HG02870 (cell line): Measurements from ENCODE around the gene CTDSPL.
A peak's percentile ranks its signal among the peaks of the same experiment; 100 is the strongest.

Experiments
- ATAC-seq: cut with Tn5 transposase; IDR thresholded peaks from one replicate; pipeline ENCODE4 v1.9.1; 2021; ENCODE audit warnings: mild to moderate bottlenecking, moderate library complexity; ENCODE audit not compliant: unreplicated experiment

CTDSPL gene

DNA sequence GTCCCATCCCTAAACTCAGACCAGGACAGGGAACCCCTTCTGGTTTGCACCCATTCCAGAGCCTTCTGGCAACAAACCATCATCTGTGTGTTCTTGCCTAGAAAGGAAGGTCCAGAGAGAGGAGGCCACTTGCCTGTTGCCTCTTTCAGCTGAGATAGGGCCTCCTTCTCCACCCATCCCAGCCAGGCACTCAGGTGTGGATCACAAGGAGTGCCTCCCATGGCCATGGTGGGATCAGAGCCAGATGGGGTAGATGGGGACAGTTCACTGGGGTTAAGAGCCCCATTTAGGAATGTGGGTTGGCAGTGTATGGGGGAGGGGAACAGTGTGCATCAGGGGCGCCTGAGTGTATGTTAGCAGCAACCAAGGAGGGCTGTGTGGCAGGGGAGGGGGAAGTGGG lies 8.9 kb upstream of the CTDSPL start:
- no peak for ATAC-seq

GRCh38 chr3:37853691-37854413 lies 7.8 kb upstream of the CTDSPL start:
- no peak for ATAC-seq

DNA sequence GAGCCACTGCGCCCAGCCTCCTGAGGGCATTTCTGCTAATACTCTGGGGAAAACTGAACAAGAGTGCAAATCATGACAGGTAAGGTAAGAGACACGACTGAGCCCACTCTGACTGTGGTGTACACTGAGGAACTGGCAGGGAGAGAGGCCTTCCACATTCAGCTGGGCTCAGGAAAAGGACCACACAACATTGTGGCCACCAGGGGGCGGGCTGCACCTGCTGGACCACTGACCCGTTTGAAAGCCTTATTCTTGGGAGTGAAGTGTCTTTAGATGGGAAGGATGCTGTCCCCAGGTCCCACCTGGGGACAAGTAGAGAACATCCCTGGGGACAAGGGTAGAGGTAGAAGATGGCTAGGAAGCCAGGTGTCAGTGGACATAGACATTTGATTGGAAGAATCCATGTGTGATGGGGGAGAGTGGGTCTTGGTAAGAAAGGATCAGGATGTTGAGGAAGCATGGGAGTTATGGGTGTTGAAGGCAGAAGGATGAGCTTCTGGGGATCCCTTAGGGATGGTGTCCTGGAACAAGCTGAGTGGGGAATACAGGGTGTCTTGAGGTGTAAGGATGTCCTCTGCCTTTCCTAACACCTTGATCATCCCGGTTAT lies 6.2 kb upstream of the CTDSPL start:
- ATAC-seq = peak; percentile 44

- ATAC-seq = no peak
These were observed 5.3 kb upstream of the CTDSPL start for GRCh38 chr3:37856381-37856780.

- no peak for ATAC-seq
These were observed 2.9 kb upstream of the CTDSPL start for GRCh38 chr3:37858742-37859141.

GRCh38 chr3:37859354-37859753 lies 2.3 kb upstream of the CTDSPL start:
- no peak for ATAC-seq

GRCh38 chr3:37859908-37860199 lies 1.8 kb upstream of the CTDSPL start:
- no peak for ATAC-seq

GRCh38 chr3:37862219-37862902 lies 681 bp downstream of the CTDSPL start:
- ATAC-seq = no peak

DNA sequence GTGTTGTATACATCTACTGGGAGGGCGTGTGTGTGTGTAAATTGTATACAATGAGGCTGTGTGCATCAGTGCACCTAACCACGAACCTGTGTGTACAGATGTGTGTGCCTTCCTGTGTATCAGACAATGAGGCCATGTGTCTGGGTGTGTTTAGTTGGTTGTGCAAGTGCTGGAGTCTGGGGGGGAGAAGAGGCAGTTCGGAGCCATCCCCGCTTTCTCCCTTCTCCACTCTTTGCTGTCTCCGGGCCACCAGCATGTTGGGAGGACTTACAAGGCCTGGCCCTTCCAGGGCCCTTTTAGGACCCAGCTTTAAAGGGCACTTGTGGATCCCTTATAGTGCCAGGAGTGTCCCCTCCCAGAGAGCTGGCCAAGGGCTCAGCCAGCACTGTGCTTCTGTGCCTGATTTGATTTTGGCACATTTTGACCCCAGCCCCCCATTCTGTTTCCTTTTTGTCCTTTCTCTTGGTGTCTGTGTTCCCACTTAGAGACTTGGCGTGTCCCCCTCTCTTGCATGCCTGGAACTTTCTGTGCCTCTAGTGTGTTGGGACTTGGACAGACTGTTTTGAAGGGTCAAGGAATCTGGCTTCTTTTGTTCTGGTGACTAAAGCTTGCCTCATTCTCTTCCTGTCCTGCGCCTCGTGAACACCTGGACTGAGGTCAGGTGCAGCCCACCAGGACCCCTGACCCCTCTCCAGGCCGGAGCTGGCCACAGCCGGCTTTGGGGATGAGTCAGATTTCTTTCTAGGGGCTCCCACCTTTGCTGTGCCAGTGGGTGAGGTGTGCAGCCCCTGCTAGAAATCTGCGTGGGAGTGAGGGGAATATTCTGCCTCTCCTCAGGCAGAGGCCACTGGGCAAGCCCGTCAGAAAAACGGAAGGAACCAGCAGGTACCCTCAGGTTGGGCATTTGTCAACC lies 1.5 kb downstream of the CTDSPL start:
- ATAC-seq = no peak

DNA sequence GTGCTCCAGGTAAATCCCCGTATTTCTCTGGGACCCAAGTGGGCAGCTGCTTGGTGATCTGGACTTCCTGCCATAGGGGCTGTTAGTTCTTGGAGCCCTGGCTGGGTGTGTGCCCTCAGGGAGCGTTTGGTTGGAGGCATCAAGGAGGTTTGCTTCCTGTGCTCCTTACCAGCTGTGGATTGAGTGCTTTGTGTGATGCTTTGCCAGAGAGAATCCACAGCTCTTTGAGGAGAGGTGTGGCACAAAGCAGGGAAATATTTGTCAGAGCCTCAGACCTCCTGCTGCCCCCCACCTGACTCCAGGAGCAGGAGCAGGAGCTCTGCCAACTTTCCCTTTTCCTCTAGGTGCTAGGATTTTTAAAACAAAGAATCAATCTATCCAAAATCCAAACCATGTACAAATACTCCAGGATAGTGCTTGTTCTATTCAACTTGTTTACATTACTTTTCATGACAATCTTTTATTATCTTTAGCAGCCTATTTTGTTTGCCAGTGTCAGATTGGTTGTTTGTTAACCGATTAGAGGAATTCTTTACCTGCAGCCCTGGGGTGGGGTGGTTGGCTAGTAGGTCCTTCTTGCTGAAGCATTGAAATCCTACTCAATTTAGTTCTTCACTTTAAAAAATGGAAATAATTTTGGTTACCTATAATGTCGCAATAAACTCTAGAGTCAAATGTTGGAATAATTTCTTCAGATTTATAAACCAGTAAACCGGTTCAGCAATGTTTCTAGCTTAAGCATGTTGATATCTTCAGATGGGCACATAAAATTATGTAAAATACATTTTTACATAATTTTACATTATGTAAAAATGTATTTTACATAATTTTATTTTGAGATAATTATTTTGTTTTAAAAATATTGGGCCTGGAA lies 2.5 kb downstream of the CTDSPL start:
- ATAC-seq = no peak

GRCh38 chr3:37864904-37865303 lies 3.2 kb downstream of the CTDSPL start:
- no peak for ATAC-seq

GRCh38 chr3:37867144-37867543 lies 5.5 kb downstream of the CTDSPL start:
- ATAC-seq = no peak

- no peak for ATAC-seq
These were observed 10.2 kb downstream of the CTDSPL start for GRCh38 chr3:37871858-37872257.

DNA sequence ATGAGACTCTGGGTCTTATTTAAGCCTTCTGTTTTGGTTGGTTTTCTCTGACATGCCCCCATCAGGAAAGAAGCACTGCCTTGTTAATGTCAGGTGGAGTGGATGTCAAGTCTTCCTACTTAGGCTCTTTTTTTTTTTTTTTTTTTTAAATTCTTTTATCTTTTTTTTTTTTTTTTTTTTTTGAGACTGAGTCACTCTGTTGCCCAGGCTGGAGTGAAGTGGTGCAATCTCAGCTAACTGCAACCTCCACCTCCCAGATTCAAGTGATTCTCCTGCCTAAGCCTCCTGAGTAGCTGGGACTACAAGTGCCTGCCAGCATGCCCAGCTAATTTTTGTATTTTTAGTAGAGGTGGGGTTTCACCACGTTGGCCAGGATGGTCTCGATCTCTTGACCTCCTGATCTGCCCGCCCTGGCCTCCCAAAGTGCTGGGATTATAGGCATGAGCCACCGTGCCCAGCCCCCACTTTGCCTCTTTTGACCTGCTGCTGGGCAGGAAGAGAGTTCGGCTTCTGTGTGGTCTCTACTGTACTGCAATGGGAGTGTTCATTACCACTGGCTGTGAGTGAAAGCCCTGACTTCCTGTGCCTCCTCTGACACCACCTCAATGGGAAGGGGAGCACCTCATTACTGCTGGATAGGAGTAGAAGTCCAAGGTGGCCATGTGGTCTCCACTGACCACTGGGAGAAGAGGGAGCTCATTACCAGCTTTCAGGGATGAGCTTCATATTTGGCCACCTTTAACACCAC lies 10.9 kb downstream of the CTDSPL start:
- no peak for ATAC-seq

DNA sequence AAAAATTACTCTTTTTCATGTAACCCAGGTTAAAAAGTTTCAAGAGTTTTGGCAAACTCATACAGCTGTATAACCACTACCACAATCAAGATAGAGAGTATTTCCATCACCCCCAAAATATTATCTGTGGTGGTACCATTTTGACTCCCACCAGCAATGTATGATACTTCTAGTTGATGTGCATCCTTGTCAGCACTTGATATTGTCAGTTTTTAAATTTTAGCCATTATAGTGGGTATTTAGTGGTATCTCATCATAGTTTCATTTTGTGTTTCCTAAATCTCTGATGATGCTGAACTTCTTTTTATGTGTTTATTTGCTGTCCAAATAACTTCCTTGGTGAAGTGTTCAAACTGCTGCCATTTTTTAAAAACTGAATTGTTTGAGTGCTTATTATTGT lies 14.6 kb downstream of the CTDSPL start:
- no peak for ATAC-seq

DNA sequence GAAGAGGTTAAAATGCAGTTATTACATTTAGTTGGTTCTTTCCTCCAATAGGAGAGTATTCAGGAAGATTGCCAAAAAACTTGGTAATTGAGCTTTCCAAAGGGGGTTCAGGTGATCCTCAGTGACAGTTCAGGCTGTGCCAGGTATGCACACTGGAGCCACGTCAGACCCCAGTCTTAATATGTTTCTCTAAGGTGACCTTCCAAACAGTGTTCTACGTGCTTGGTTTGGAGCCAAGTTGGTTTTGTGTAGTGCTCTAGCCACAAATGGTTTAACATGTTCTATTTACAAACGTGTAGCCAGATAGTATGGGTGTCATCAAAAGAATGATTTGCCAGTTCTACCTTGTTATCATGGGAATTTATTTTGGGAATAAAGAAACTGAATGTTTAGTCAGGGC lies 21.0 kb downstream of the CTDSPL start:
- no peak for ATAC-seq

GRCh38 chr3:37885814-37886213 lies 24.1 kb downstream of the CTDSPL start:
- no peak for ATAC-seq

DNA sequence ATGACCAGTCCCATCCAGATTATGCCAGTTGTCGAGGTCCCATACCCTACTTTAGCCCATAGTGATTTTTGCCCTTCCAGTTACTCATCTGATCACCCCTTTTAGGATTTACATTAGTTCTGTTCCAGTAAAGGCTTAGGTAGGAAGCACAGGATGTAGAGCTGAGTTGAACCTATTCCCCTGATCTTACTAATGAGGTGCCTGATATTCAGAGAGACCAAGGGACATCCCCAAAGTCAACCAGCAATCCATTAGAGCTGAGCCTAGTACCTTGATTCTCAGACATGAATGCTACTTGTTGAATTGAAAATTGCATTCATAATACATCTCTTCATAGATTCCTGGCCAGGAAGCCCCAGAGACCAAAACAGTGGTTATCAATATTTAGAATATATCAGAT lies 24.7 kb downstream of the CTDSPL start:
- ATAC-seq = no peak

- ATAC-seq = no peak
These were observed 25.4 kb downstream of the CTDSPL start for GRCh38 chr3:37887062-37887461.

DNA sequence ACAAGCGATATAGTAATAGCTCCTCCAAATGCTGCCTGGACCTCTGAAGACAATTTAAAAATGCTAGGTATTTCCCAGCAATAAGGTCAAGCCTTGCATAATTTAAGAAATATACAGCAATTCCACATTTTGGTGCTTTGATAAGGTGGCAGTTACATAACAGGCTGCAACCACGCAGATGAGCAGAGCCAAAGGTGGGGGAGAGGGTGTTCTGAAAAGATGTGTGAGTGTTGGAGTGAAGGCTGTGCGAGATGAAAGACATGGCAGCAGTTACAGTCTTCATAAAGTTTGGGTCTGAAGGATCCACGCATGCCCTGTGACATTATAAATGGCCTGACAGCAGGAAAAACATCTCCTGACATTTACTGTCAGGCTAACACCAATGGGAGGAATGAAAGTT lies 26.1 kb downstream of the CTDSPL start:
- no peak for ATAC-seq
